Liver (tissue), 9 donors: ENCODE results near the gene SLC22A25. TPM values are rescaled to one million over a fixed set of nuclear protein-coding genes. Genes with fewer than 3 reads are reported as not detected.

ENCODE experiments used
- DNase-seq: peaks from one replicate; pipeline ENCODE4 v3.0.0-alpha.2; 2017; ENCODE audit warnings: low spot score
- H3K27ac ChIP-seq, 2 donors: one replicate each; pipeline ENCODE4 v1.7.0; 2013; ENCODE audit warnings: inconsistent platforms in 2 of 2, low read length in 2 of 2, control low read depth in 1 of 2, low read depth in 1 of 2, mild to moderate bottlenecking in 1 of 2
- H3K27me3 ChIP-seq, 4 donors: one replicate each; pipeline versions ENCODE4 v1.6.1 to v1.7.0; 2013; ENCODE audit warnings: low read length in 3 of 4, inconsistent platforms in 1 of 4, mild to moderate bottlenecking in 1 of 4, moderate library complexity in 1 of 4; ENCODE audit not compliant: control insufficient read depth in 4 of 4, insufficient read depth in 4 of 4
- H3K36me3 ChIP-seq, 4 donors: one replicate each; pipeline versions ENCODE4 v1.6.1 to v1.7.0; 2013; ENCODE audit warnings: low read length in 3 of 4, mild to moderate bottlenecking in 3 of 4, low read depth in 1 of 4, moderate library complexity in 1 of 4; ENCODE audit not compliant: control insufficient read depth in 4 of 4, insufficient read depth in 3 of 4
- H3K4me1 ChIP-seq, 4 donors: one replicate each; pipeline versions ENCODE4 v1.6.1 to v1.7.0; 2013; ENCODE audit warnings: low read length in 3 of 4, mild to moderate bottlenecking in 3 of 4, moderate library complexity in 1 of 4; ENCODE audit not compliant: control insufficient read depth in 4 of 4, insufficient read depth in 4 of 4
- H3K4me3 ChIP-seq, 3 donors: one replicate each; pipeline versions ENCODE4 v1.6.1 to v1.7.0; 2013; ENCODE audit warnings: low read length in 3 of 3, control low read depth in 1 of 3, low read depth in 1 of 3, mild to moderate bottlenecking in 1 of 3
- H3K9ac ChIP-seq, 2 donors: one replicate each; pipeline ENCODE4 v1.7.0; 2013; ENCODE audit warnings: low read length in 2 of 2, mild to moderate bottlenecking in 2 of 2, moderate library complexity in 2 of 2, control low read depth in 1 of 2, low read depth in 1 of 2
- H3K9me3 ChIP-seq, 4 donors: one replicate each; pipeline versions ENCODE4 v1.6.1 to v1.7.0; 2013; ENCODE audit warnings: low read length in 3 of 4; ENCODE audit not compliant: control insufficient read depth in 4 of 4
- EGR1 ChIP-seq, 2 donors: IDR thresholded peaks; 2 replicates each; pipeline ENCODE4 v1.6.1; 2016 to 2018; ENCODE audit warnings: antibody characterized with exemption in 2 of 2, low read depth in 2 of 2
- FOXA1 ChIP-seq: IDR thresholded peaks from 2 replicates; pipeline ENCODE4 v1.6.1; 2016; ENCODE audit warnings: antibody characterized with exemption
- FOXA2 ChIP-seq: IDR thresholded peaks from 2 replicates; pipeline ENCODE4 v1.6.1; 2016; ENCODE audit warnings: antibody characterized with exemption
- GABPA ChIP-seq, 2 donors: IDR thresholded peaks in 1 of 2; conservative IDR thresholded peaks in 1 of 2; 2 replicates each; pipeline ENCODE4 v1.6.1; 2016; ENCODE audit warnings: antibody characterized with exemption in 2 of 2, mild to moderate bottlenecking in 1 of 2, moderate library complexity in 1 of 2
- HNF4A ChIP-seq, 2 donors: conservative IDR thresholded peaks; 2 replicates each; pipeline ENCODE4 v1.6.1; 2016; ENCODE audit warnings: antibody characterized with exemption in 2 of 2, mild to moderate bottlenecking in 2 of 2
- HNF4G ChIP-seq: IDR thresholded peaks from 2 replicates; pipeline ENCODE4 v1.6.1; 2016; ENCODE audit warnings: antibody characterized with exemption
- JUND ChIP-seq, 2 donors: IDR thresholded peaks; 2 replicates each; pipeline ENCODE4 v1.6.1; 2016; ENCODE audit warnings: antibody characterized with exemption in 2 of 2
- NR2F2 ChIP-seq: IDR thresholded peaks from 2 replicates; pipeline ENCODE4 v1.6.1; 2016; ENCODE audit warnings: antibody characterized with exemption
- RAD21 ChIP-seq, 2 donors: IDR thresholded peaks; 2 replicates each; pipeline ENCODE4 v1.6.1; 2016; ENCODE audit warnings: antibody characterized with exemption in 2 of 2, mild to moderate bottlenecking in 2 of 2
- RXRA ChIP-seq, 2 donors: IDR thresholded peaks; 2 replicates each; pipeline ENCODE4 v1.6.1; 2017 to 2018; ENCODE audit warnings: antibody characterized with exemption in 2 of 2, mild to moderate bottlenecking in 1 of 2
- SP1 ChIP-seq: IDR thresholded peaks from 2 replicates; pipeline ENCODE4 v1.6.1; 2018; ENCODE audit warnings: antibody characterized with exemption, mild to moderate bottlenecking
- TAF1 ChIP-seq: conservative IDR thresholded peaks from 2 replicates; pipeline ENCODE4 v1.6.1; 2016; ENCODE audit warnings: antibody characterized with exemption, mild to moderate bottlenecking
- YY1 ChIP-seq: IDR thresholded peaks from 2 replicates; pipeline ENCODE4 v1.6.1; 2016; ENCODE audit warnings: antibody characterized with exemption, mild to moderate bottlenecking
- WGBS: extraction: QIAGEN DNeasy Blood & Tissue Kit; methylation state at CpG from one replicate; pipeline ENCODE4 v1.1.7; 2013; 5-methylcytosine and 5-hydroxymethylcytosine counted together
- polyA plus RNA-seq, 2 donors: library from polyadenylated mRNA; stranded (reverse) in 1 of 2; unstranded in 1 of 2; fragments of 200-250 nt in 1 of 2; fragments of >200 nt in 1 of 2; fragmentation: Nextera tagmentation in 1 of 2; extraction: Ambion mirVana in 1 of 2; gene quantifications; one replicate each; pipeline versions ENCODE4 v1.2.1 to v1.2.3, GENCODE V29; 2013 to 2015
- total RNA-seq, 2 donors: library from RNA; depleted of rRNA; stranded (reverse); fragments of >200 nt; gene quantifications; one replicate each; pipeline ENCODE4 v1.2.3, GENCODE V29; 2014
- TF ChIP-seq, protein P1 (sequence below): IDR thresholded peaks from 2 replicates; pipeline ENCODE4 v1.6.1; 2016; ENCODE audit warnings: antibody characterized with exemption
- TF ChIP-seq, protein P2 (sequence below): IDR thresholded peaks from 2 replicates; pipeline ENCODE4 v1.6.1; 2016; ENCODE audit warnings: antibody characterized with exemption
- TF ChIP-seq, protein P3 (sequence below): fragments of 150-350 bp; IDR thresholded peaks from 2 replicates; pipeline ENCODE4 v1.5.1; 2017; ENCODE audit warnings: improper control_type of control experiment, low read depth, low read length; ENCODE audit not compliant: missing input control
- TF ChIP-seq, protein P4 (sequence below): IDR thresholded peaks from 2 replicates; pipeline ENCODE4 v1.6.1; 2016; ENCODE audit warnings: antibody characterized with exemption
- TF ChIP-seq, protein P5 (sequence below): IDR thresholded peaks from 2 replicates; pipeline ENCODE4 v1.6.1; 2016; ENCODE audit warnings: antibody characterized with exemption, mild to moderate bottlenecking
- donor health status: healthy.
- donor health status: healthy.
- donor health status: healthy.
- donor health status: healthy.
- donor health status: healthy.

Gene SLC22A25
- total and polyA plus RNA-seq, 4 donors, result 3.3 to 35.3 (median 20.9) TPM

DNA sequence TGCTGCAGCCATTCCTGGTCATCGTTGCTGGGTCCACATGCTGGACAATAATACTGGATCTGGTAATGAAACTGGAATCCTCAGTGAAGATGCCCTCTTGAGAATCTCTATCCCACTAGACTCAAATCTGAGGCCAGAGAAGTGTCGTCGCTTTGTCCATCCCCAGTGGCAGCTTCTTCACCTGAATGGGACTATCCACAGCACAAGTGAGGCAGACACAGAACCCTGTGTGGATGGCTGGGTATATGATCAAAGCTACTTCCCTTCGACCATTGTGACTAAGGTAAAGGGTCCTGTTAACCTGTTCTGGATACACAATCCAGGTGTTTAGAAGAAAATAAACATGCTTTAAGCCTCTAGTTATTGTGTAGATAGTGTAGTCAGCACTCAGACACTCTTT lies 46.9 kb upstream of the SLC22A25 start:
- Histone ChIP-seq H3K27ac (peak overlapping the region; percentile 74 to 78), H3K4me3 (peak overlapping the region; percentile 7 to 94 (median 88)), H3K9me3 (no peaks in the 10 kb centered on the region), H3K9ac (peak overlapping the region; percentile 40 to 85), H3K4me1 (peaks cover 0 to 15% (median 5%) of the 10 kb centered on the region in 4 donors), H3K27me3 (no peaks in the 10 kb centered on the region), H3K36me3 (no peaks in the 10 kb centered on the region)
- 34% methylated on average over 4 of the region's 4 CpGs for WGBS
- TF ChIP-seq YY1 (no peak), SP1 (no peak), FOXA2 (no peak)
- no peak for DNase-seq

DNA sequence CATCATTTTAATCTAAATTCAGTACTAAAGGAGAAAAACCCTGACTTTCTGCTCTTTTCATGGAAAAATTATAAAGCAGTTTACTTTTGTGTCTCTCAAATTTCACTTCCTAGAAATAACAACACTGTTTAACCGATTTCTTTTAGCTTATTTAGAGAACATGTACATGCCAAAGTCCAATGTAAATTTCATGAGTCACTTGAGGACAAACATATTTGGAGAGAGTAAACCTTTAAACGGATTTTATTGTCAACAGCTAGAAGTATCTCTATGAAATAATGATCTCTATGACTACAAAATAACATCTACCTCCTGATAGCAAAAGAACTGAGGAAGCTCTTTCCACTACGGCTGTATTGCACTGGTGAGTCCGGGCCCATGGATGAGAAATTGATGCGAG lies 46.3 kb upstream of the SLC22A25 start:
- Histone ChIP-seq H3K27ac (peak overlapping the region; percentile 74 to 78), H3K9me3 (no peaks in the 10 kb centered on the region), H3K36me3 (no peaks in the 10 kb centered on the region), H3K9ac (peak overlapping the region; percentile 40 to 85), H3K27me3 (no peaks in the 10 kb centered on the region), H3K4me1 (peaks cover 0 to 10% (median 3%) of the 10 kb centered on the region in 4 donors), H3K4me3 (peak overlapping the region; percentile 7 to 94 (median 88))
- DNase-seq, result no peak
- WGBS, result 28% methylated on average over 5 of the region's 5 CpGs
- TF ChIP-seq HNF4G, result peak; percentile 60
- no peak for TF ChIP-seq FOXA1
- TF ChIP-seq YY1, result peak; percentile 24
- peak in 1 of 2 donors; percentile 40 for TF ChIP-seq JUND (IDR thresholded peaks at IDR 0.05)
- TF ChIP-seq, protein P1, sequence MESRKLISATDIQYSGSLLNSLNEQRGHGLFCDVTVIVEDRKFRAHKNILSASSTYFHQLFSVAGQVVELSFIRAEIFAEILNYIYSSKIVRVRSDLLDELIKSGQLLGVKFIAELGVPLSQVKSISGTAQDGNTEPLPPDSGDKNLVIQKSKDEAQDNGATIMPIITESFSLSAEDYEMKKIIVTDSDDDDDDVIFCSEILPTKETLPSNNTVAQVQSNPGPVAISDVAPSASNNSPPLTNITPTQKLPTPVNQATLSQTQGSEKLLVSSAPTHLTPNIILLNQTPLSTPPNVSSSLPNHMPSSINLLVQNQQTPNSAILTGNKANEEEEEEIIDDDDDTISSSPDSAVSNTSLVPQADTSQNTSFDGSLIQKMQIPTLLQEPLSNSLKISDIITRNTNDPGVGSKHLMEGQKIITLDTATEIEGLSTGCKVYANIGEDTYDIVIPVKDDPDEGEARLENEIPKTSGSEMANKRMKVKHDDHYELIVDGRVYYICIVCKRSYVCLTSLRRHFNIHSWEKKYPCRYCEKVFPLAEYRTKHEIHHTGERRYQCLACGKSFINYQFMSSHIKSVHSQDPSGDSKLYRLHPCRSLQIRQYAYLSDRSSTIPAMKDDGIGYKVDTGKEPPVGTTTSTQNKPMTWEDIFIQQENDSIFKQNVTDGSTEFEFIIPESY, result no peak
- TF ChIP-seq EGR1 (IDR thresholded peaks at IDR 0.05; ENCODE audit: low read depth in 2 of 2), result peak in 1 of 2 donors; percentile 24
- TF ChIP-seq, protein P2, sequence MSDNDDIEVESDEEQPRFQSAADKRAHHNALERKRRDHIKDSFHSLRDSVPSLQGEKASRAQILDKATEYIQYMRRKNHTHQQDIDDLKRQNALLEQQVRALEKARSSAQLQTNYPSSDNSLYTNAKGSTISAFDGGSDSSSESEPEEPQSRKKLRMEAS, result no peak
- TF ChIP-seq, protein P3, sequence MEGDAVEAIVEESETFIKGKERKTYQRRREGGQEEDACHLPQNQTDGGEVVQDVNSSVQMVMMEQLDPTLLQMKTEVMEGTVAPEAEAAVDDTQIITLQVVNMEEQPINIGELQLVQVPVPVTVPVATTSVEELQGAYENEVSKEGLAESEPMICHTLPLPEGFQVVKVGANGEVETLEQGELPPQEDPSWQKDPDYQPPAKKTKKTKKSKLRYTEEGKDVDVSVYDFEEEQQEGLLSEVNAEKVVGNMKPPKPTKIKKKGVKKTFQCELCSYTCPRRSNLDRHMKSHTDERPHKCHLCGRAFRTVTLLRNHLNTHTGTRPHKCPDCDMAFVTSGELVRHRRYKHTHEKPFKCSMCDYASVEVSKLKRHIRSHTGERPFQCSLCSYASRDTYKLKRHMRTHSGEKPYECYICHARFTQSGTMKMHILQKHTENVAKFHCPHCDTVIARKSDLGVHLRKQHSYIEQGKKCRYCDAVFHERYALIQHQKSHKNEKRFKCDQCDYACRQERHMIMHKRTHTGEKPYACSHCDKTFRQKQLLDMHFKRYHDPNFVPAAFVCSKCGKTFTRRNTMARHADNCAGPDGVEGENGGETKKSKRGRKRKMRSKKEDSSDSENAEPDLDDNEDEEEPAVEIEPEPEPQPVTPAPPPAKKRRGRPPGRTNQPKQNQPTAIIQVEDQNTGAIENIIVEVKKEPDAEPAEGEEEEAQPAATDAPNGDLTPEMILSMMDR, result no peak
- TF ChIP-seq SP1, result peak; percentile 66
- TF ChIP-seq HNF4A (conservative IDR thresholded peaks at IDR 0.05), result peak; percentile 84 to 88
- TF ChIP-seq, protein P4, sequence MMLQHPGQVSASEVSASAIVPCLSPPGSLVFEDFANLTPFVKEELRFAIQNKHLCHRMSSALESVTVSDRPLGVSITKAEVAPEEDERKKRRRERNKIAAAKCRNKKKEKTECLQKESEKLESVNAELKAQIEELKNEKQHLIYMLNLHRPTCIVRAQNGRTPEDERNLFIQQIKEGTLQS, result no peak
- peak; percentile 53 for TF ChIP-seq FOXA2
- peak; percentile 79 to 82 for TF ChIP-seq RXRA (IDR thresholded peaks at IDR 0.05)
- TF ChIP-seq, protein P5, sequence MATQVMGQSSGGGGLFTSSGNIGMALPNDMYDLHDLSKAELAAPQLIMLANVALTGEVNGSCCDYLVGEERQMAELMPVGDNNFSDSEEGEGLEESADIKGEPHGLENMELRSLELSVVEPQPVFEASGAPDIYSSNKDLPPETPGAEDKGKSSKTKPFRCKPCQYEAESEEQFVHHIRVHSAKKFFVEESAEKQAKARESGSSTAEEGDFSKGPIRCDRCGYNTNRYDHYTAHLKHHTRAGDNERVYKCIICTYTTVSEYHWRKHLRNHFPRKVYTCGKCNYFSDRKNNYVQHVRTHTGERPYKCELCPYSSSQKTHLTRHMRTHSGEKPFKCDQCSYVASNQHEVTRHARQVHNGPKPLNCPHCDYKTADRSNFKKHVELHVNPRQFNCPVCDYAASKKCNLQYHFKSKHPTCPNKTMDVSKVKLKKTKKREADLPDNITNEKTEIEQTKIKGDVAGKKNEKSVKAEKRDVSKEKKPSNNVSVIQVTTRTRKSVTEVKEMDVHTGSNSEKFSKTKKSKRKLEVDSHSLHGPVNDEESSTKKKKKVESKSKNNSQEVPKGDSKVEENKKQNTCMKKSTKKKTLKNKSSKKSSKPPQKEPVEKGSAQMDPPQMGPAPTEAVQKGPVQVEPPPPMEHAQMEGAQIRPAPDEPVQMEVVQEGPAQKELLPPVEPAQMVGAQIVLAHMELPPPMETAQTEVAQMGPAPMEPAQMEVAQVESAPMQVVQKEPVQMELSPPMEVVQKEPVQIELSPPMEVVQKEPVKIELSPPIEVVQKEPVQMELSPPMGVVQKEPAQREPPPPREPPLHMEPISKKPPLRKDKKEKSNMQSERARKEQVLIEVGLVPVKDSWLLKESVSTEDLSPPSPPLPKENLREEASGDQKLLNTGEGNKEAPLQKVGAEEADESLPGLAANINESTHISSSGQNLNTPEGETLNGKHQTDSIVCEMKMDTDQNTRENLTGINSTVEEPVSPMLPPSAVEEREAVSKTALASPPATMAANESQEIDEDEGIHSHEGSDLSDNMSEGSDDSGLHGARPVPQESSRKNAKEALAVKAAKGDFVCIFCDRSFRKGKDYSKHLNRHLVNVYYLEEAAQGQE, result peak; percentile 13
- no peak for TF ChIP-seq GABPA (IDR thresholded peaks at IDR 0.05 in 1 of 2, conservative IDR thresholded peaks at IDR 0.05 in 1 of 2)
- TF ChIP-seq NR2F2, result no peak
- peak; percentile 12 for TF ChIP-seq TAF1
- no peak for TF ChIP-seq RAD21 (IDR thresholded peaks at IDR 0.05)
